SU-DHL-6 (cell line): ENCODE measurements around the gene SCTR.

ENCODE experiments used
- H2AFZ ChIP-seq: fragments of 200-600 bp; sonication (generic); 2 replicates; pipeline ENCODE4 v1.6.1; 2014; ENCODE audit warnings: low read depth, mild to moderate bottlenecking, moderate library complexity, mixed read lengths, antibody characterized with exemption, low read length; ENCODE audit not compliant: severe bottlenecking
- H3F3A ChIP-seq: fragments of 200-600 bp; shearing (Covaris generic); 2 replicates; pipeline ENCODE4 v1.6.0; 2016; ENCODE audit warnings: antibody characterized with exemption, mild to moderate bottlenecking; ENCODE audit not compliant: insufficient read depth
- H3K27ac ChIP-seq: fragments of 200-600 bp; sonication (generic); 2 replicates; pipeline ENCODE4 v1.5.1; 2016; ENCODE audit warnings: low read depth, mild to moderate bottlenecking, low read length, moderate library complexity, mixed read lengths
- H3K27me3 ChIP-seq: fragments of 200-600 bp; sonication (generic), shearing (Covaris generic); 2 replicates; pipeline ENCODE4 v1.6.0; 2014; ENCODE audit warnings: mild to moderate bottlenecking, low read length
- H3K36me3 ChIP-seq: fragments of 200-600 bp; sonication (generic); 2 replicates; pipeline ENCODE4 v1.6.1; 2014; ENCODE audit warnings: mild to moderate bottlenecking, low read length, mixed read lengths
- H3K4me2 ChIP-seq: fragments of 300-600, 200-600 bp; shearing (Covaris generic), sonication (generic); 2 replicates; pipeline ENCODE4 v1.6.0; 2014; ENCODE audit warnings: low read length, low read depth, mild to moderate bottlenecking; ENCODE audit not compliant: poor library complexity, severe bottlenecking
- H3K4me3 ChIP-seq: fragments of 200-600 bp; sonication (generic); 2 replicates; pipeline ENCODE4 v1.5.1; 2014; ENCODE audit warnings: antibody characterized with exemption, low read length, mild to moderate bottlenecking, mixed read lengths; ENCODE audit not compliant: insufficient read depth, poor library complexity, severe bottlenecking
- H3K79me2 ChIP-seq: fragments of 200-600 bp; sonication (generic); 2 replicates; pipeline ENCODE4 v1.6.1; 2014; ENCODE audit warnings: mild to moderate bottlenecking, low read length, moderate library complexity; ENCODE audit not compliant: insufficient read depth
- H3K9ac ChIP-seq: fragments of 200-600 bp; sonication (generic); 2 replicates; pipeline ENCODE4 v1.7.0; 2014; ENCODE audit warnings: mild to moderate bottlenecking, low read length
- H3K9me2 ChIP-seq: fragments of 200-600 bp; sonication (generic); replicated peaks from 2 replicates; pipeline ENCODE4 v1.6.1; 2014; ENCODE audit warnings: low read length; ENCODE audit not compliant: insufficient read depth
- H3K9me3 ChIP-seq: fragments of 200-600 bp; sonication (generic); 2 replicates; pipeline ENCODE4 v1.6.1; 2014; ENCODE audit warnings: low read length, mixed read lengths; ENCODE audit not compliant: insufficient read depth
- H4K20me1 ChIP-seq: fragments of 200-600 bp; sonication (generic); 2 replicates; pipeline ENCODE4 v1.6.1; 2014; ENCODE audit warnings: low read depth, mild to moderate bottlenecking, antibody characterized with exemption, low read length, moderate library complexity, mixed read lengths
- EZH2phosphoT487 ChIP-seq: fragments of 200-600 bp; sonication (generic), shearing (Covaris generic); conservative IDR thresholded peaks from 2 replicates; pipeline ENCODE4 v1.6.1; 2018; ENCODE audit warnings: mild to moderate bottlenecking, antibody characterized with exemption, low read length, moderate library complexity, mixed read lengths
- TF ChIP-seq, protein P1 (sequence below): fragments of 200-600 bp; sonication (generic); IDR thresholded peaks from one replicate; pipeline ENCODE4 v1.5.1; 2017; ENCODE audit warnings: antibody characterized with exemption, mild to moderate bottlenecking, low read length, moderate library complexity; ENCODE audit not compliant: insufficient read depth, poor library complexity, severe bottlenecking

Gene SCTR

DNA sequence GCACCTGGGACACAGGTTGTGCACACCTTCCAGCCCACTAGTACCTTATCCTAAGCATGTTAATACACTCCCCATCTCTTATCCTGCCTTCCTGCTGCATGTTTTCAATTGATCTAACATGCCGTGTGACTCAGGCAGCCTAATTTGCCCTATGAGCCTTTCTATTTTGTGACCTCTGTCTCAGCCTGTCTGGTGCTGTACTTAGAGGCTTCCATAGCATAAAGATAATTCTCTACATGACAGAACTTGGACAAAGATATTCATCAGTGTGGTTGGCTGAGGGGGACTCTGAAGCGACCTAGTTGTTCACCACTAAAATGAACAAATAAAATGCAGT is 101.2 kb downstream of the SCTR start:
- Histone ChIP-seq H3K9ac (no peak overlapping the region), H3K9me2 (no peaks in the 10 kb centered on the region), H3K4me2 (no peak overlapping the region), H4K20me1 (no peaks in the 10 kb centered on the region), H3F3A (no peaks in the 10 kb centered on the region), H3K36me3 (no peaks in the 10 kb centered on the region), H3K9me3 (peaks cover 12% of the 10 kb centered on the region; the same call in 1 of the 2 replicates), H2AFZ (no peak overlapping the region), H3K27ac (no peak overlapping the region), H3K4me3 (no peak overlapping the region), H3K79me2 (no peaks in the 10 kb centered on the region), H3K27me3 (no peaks in the 10 kb centered on the region)
- TF ChIP-seq, protein P1, sequence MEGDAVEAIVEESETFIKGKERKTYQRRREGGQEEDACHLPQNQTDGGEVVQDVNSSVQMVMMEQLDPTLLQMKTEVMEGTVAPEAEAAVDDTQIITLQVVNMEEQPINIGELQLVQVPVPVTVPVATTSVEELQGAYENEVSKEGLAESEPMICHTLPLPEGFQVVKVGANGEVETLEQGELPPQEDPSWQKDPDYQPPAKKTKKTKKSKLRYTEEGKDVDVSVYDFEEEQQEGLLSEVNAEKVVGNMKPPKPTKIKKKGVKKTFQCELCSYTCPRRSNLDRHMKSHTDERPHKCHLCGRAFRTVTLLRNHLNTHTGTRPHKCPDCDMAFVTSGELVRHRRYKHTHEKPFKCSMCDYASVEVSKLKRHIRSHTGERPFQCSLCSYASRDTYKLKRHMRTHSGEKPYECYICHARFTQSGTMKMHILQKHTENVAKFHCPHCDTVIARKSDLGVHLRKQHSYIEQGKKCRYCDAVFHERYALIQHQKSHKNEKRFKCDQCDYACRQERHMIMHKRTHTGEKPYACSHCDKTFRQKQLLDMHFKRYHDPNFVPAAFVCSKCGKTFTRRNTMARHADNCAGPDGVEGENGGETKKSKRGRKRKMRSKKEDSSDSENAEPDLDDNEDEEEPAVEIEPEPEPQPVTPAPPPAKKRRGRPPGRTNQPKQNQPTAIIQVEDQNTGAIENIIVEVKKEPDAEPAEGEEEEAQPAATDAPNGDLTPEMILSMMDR = no peak
- no peak for TF ChIP-seq EZH2phosphoT487

DNA sequence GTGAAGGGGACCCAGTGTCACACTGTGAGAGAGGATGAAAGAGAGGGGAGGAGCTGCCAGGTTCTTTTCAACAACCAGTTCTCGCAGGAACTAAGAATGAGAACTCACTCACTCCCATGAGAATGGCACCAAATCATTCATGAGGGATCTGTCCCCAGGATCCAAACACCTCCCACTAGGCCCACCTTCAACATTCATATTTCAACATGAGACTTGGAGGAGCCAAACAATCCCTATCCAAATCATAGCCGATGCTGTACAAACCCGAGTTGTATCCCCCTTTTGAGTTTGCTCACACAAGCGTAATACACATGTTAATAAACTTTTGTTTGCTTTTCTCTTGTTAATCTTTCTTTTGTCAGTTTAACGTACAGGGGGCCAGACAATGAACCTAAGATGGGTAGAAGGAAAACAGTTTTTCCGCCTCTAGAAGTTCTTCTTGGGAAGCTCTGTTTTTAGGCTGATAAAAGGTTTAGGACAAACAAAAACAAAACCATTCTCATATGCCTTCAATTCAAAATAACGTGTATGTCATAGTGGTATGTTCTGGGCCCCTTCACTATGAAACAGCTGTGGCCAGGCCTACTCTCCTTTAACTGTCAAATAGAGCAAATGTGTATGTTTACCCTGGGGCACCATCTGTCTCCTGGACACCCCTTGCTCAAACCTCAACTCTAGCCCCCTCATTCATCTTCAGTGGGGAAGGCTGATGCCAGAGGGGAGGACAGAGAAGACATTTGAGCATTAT is 101.7 kb downstream of the SCTR start:
- H3K9ac ChIP-seq = no peak overlapping the region
- no peaks in the 10 kb centered on the region for H3F3A ChIP-seq
- H4K20me1 ChIP-seq = no peaks in the 10 kb centered on the region
- no peaks in the 10 kb centered on the region for H3K27me3 ChIP-seq
- no peak overlapping the region for H3K4me2 ChIP-seq
- no peak overlapping the region for H2AFZ ChIP-seq
- no peaks in the 10 kb centered on the region for H3K79me2 ChIP-seq
- H3K9me3 ChIP-seq = peaks cover 12% of the 10 kb centered on the region; the same call in 1 of the 2 replicates
- H3K4me3 ChIP-seq = no peak overlapping the region
- no peaks in the 10 kb centered on the region for H3K9me2 ChIP-seq
- TF ChIP-seq EZH2phosphoT487 = no peak
- TF ChIP-seq, protein P1 = no peak
- no peaks in the 10 kb centered on the region for H3K36me3 ChIP-seq
- no peak overlapping the region for H3K27ac ChIP-seq

DNA sequence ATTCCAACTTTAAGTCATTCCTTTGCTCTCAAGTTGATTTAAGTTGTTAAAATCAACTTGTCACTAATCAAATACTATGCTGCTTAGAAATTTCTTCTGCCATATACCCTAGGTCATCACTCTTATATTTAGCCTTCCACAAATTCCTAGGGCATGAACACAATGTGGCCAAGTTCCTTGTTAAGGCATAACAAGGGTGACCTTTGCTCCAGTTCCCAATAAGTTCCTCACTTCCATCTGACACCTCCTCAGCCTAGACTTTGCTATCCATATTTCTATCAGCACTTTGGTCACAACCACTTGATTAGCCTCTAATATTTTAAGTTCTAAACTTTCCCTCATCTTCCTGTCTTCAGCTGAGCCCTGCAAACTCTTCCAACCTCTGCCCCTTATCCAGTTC is 102.5 kb downstream of the SCTR start:
- no peaks in the 10 kb centered on the region for H3K79me2 ChIP-seq
- TF ChIP-seq EZH2phosphoT487 = no peak
- TF ChIP-seq, protein P1 = no peak

More for the DNA sequence above, 102.5 kb downstream of the SCTR start:
- H3K27ac ChIP-seq = no peak overlapping the region
- no peaks in the 10 kb centered on the region for H3K36me3 ChIP-seq
- no peaks in the 10 kb centered on the region for H3K9me2 ChIP-seq
- no peak overlapping the region for H3K9ac ChIP-seq
- H4K20me1 ChIP-seq = no peaks in the 10 kb centered on the region
- H3K27me3 ChIP-seq = no peaks in the 10 kb centered on the region
- H3K9me3 ChIP-seq = peaks cover 12% of the 10 kb centered on the region; the same call in 1 of the 2 replicates
- no peak overlapping the region for H2AFZ ChIP-seq
- no peak overlapping the region for H3K4me2 ChIP-seq
- no peaks in the 10 kb centered on the region for H3F3A ChIP-seq
- no peak overlapping the region for H3K4me3 ChIP-seq
